HG03469 (cell line): ENCODE data around the gene ASB2.

ENCODE experiments used
- ATAC-seq: cut with Tn5 transposase; IDR thresholded peaks from one replicate; pipeline ENCODE4 v1.9.1; 2021; ENCODE audit warnings: mild to moderate bottlenecking, moderate library complexity, moderate number of reproducible peaks; ENCODE audit not compliant: unreplicated experiment

The ASB2 gene

GRCh38 chr14:93930296-93930988, 45.9 kb downstream of the ASB2 start:
- ATAC-seq = no peak

GRCh38 chr14:93929657-93930056, 46.7 kb downstream of the ASB2 start:
- no peak for ATAC-seq

DNA sequence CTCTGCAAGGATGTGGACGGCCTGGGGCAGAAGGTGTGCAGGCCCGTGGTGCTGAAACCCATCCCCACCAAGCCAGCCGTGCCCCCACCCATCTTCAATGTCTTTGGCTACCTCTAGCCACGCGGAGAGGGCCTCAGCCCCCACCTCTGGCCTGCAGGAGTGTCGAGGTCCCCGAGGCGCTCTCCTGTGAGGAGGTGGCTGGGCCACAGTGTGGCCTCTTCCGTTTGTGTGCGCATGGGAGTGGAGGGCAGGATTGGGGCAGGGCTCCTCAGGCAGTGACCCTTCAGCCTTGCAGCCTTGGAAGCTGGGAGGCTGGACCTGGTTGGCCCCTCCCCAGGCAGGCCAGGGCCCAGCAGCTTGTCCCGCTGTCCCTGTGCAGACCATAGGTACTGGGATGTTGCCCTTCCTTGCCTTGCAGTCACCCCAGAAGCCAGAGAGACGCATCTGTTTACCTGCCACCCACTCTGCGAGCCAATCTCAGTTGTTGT, 47.3 kb downstream of the ASB2 start:
- ATAC-seq = no peak

GRCh38 chr14:93928184-93929047, 48.0 kb downstream of the ASB2 start:
- ATAC-seq = no peak

GRCh38 chr14:93927800-93928145, 48.6 kb downstream of the ASB2 start:
- ATAC-seq = no peak

DNA sequence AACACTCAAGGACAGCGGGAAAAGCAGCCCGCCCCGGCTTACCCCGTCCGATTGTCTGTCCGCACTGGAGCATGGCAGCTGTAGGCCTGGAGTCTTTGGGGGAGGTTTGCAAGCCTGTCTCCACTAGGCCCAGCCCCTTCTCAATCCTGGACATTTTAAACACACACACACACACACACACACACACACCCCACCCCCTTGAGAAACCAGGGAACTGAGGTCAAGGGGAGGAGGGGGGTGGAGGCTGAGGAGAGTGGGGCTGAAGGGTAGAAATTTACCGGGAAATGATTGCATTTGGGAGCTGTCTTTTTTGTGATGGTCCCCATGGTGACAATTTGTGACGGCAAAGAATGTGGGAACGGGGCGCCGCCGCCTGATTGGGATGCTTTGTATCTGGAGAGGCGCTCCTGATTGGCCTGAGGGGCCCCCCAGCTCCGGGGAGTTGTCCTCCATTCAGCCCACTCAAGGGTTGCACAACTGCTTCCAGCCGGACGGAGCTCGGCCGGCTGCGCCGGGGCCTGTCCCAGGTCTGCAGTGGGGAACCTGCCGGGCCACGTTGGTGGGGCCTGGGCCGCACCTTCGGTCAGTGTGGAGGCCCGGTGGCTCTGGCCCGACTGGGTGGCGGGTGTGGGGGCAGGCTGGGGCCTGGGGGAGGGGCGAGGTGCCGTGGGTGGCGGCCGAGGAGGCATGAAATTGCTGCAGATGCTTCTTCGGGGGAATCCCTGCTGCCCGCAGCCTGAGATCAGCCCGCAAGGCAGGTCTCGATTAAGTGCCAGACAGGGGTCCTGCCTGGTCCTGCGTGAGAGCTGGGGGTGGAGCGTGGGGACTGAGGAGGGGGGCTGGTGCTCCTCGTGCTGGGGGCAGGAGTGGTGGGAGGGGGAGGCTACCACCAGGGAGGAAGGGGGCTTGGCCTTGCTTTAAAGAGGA, 49.2 kb downstream of the ASB2 start, which contains the start of gene FAM181A:
Gene FAM181A (plus strand): TSS at position 472 of the 927 bp plus-strand sequence. CDS start 942 bp downstream, outside the sequence.
- no peak for ATAC-seq

DNA sequence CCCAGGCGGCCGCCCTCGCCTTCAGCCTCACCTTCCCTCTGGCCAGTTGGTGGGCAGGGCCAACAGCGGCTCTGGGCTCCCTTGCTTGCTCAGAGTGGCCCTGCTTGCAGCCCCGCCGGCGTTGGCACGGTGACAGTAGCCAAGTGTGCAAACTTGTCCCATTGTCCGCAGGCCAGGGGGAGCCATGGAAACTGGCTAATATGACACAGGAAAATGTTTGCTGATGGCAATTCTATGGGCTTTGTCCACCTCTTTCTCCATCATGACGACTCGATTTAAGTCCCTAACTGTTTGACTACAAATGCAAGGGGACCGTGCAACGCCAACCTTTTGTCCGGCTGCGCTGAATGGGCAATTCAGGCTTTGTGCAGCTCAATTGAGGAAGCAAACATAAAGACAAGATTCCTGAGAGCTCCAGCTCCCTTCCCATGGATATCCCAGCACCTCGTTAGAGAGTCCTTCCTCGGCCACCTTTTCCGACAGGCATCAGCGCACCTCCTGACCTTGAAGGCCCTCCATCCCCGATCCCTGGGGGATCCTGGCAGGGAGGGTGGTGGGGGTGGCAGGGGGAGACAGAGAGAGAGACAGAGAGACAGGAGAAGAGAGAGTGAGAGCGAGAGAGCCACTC, 50.0 kb downstream of the ASB2 start:
- no peak for ATAC-seq

- ATAC-seq = no peak
These were observed 50.9 kb downstream of the ASB2 start for GRCh38 chr14:93925374-93925895.

DNA sequence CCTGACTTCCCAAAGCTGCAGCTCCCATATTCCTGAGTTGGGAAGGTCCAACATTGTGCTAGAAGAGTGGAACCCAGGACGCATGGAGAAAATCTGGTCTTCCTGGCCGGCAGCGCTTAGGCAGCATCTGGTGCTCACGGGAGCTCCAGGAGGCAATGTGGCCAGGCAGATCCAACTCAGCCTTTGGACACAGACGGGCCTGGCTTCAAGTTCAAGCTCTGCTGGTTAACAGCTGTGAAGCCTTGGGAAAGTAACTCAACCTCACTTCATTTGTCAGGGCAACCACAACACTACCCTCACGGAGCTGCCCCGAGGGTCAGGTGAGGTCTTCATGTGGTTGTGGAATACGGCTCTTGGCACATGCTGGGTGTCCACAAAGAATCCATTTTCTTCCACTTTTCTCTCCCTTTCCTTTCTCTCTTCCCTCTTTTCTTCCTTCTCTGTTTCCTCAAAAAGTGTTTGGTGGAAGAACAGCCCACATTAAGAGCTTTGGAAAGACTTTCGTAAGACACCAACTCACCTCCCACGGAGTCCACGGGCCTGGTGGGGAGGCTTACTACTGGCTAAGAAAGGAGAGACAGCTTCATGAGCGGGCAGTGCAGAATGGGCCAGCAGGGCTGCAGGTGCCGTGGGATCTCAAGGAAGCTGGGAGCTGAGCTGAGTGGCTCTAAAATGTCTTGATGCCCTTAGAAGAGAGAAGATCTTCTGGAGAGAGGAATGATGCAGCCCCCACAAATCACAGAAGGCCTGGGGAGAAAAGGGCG, 51.6 kb downstream of the ASB2 start:
- no peak for ATAC-seq

DNA sequence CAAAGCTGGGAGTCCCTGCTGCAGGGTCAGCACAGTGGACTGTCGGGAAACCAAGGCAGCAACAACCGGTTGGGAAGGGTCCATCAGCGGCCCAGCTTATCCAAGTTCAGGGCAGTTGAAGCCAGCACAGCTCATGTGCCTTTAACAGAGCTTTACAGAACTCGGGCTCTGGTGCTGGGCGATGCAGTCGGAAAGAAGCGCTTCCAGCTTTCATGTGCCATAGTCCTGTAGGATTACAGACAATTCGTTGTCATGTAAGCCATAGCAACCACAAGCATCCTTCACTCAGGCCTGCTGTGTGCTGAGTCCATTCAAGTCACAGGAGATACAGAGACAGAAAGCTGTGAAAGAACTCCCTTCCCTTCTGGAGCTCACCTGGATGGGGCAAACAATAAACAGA, 52.7 kb downstream of the ASB2 start:
- ATAC-seq = no peak

- ATAC-seq = no peak
These were observed 55.2 kb downstream of the ASB2 start for GRCh38 chr14:93921001-93921806.

DNA sequence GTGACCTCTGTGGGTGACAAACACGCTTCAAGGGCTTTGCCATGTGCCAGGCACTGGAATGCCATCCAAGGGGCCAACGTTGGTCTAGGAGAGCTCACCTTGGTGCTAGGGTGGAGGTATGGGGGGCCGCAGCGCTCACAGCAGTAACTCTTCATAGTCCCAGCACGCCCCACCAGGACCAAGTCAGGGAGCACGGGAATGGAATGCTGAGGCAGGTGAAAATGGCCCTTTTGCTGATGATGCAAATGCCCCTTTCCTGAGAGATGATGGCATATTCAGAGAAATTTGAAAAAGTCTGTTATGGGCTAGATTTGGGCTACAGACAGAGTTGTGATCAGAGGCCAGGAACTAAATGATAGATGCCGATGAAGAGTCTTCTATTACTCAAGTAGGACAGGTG, 59.2 kb downstream of the ASB2 start:
- no peak for ATAC-seq

DNA sequence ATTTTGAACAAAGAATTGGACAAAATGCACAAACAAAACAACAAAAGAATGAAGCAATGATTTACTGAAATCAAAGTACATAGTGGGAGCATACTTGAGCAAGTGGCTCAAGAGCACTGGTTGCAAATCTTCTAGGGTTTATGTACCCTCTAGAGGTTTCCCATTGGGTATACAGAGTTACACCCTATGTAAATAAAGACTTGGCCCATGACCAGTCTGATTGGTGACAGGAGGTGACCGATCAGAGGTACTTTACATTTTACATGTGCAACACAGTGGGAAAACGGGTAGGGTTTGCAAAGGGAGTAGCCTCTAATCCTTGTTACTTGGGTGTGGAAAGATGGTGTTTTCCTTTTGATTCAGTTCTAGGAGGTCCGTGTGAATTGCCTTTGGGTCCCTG, 59.9 kb downstream of the ASB2 start:
- no peak for ATAC-seq

DNA sequence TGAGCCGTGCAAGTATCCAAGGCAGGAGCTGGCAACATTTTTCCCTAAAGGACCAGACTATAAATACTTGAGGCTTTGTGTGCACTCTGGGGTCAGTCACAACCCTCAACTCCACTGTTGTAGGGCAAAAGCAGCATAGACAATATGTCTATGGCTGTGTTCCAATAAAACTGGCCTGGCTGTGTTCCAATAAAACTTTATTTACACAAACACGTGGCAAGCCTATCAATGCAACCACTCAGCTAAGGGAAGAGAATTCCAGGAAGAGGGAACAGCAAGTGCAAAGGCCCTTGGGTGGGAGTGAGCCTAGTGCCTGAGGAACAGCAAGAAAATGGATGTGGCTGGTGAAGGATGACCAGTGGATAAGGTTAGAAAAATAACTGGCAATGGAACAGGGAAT, 60.6 kb downstream of the ASB2 start:
- no peak for ATAC-seq

DNA sequence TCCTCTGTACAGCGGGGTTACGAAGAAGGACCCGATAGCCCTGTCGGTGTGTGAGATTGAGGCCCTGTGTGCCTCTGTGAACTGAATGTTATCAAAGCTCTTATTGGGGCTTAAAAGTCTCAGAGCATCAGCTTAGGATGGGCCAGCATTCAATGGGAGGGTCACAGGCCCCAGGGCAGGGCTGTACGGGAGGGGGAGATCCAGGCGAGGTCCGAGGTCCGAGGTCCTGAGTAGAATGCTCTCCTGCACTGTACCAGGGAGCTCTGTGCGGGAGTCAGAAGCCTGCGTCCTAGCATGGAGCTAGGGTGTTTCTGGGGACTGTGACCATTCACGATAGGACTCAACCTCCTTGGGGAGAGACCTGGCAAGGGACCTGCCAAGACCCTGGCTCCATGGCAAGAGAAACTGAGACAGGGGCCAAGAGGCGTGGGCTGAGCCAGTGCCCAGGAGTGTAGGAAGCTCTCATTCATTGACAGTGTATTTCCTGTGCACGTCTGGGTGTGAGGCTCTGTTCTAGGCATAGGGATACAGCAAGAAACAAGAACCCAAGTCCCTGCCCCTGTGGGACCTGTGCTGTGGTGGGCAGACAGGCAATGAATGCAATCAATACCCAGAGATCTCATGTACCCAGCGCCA, 61.2 kb downstream of the ASB2 start:
- ATAC-seq = no peak

DNA sequence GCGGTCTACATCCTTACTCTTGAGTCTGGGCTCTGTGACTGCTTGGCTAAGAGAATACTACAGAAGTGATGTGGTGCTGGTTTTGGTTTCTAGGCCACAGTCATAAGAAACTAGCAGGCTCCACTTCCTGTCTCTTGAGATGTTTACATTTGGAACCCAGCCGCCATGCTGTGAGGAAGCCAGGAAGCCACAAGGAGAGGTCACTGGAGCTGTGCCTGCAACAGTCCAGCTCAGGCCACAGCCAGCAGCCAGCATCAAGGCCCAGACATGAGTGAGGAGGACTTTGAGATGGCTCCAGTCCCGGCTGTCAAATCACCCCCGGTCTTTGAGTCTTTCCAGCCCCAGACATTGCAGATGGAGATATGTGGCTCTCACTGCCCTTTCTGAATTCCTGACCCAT, 62.1 kb downstream of the ASB2 start:
- ATAC-seq = no peak

- no peak for ATAC-seq
These were observed 63.6 kb downstream of the ASB2 start for GRCh38 chr14:93912782-93913181.

DNA sequence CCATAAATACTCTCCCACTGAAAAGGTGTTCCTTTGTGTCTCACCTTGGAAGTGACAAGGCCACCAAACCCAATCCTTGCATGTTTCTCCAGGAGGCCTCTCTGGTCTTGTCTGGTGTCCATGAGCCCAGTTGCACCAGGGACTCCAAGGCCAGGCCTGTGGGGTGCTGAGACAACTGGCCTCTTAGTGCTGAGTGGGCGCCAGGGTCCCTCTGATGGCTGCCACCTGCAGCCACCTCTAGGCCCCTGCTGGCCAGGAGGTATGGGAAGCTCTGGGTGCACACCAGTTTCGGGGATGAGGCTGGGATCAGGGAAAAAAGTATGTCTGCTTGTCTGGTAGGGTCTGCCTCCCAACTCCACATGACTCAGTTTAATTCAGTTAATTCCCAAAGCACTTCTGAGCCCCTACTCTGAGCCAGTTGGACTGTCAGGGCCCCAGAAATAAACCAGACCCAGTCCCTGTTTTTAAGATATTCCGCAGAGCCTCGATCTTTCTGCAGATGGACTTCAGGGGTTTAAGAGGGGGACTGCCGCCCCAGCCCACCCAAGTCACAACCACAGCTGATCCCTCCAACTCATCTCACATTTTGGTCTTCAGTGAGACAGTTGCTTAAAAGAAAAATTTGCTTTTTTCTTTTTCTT, 64.3 kb downstream of the ASB2 start:
- no peak for ATAC-seq
